Gastroesophageal sphincter (tissue), 3 donors: ENCODE data around the gene MYCL.

Experiments
- EP300 ChIP-seq: sonication (generic); formaldehyde crosslinking; IDR thresholded peaks from one replicate; pipeline ENCODE4 v1.6.1; 2017; ENCODE audit warnings: antibody characterized with exemption, mild to moderate bottlenecking
- POLR2A ChIP-seq, 2 donors: fragments of 450-650 bp; IDR thresholded peaks; one replicate each; pipeline ENCODE4 v1.6.1; 2017; ENCODE audit warnings: antibody characterized with exemption in 2 of 2, mild to moderate bottlenecking in 2 of 2, moderate library complexity in 1 of 2
- POLR2AphosphoS5 ChIP-seq: sonication (generic); formaldehyde crosslinking; IDR thresholded peaks from one replicate; pipeline ENCODE4 v1.6.1; 2017; ENCODE audit warnings: antibody characterized with exemption
- TF ChIP-seq, protein P1 (sequence below), 4 experiments: fragments of 200-600 bp in 2 of 4; fragments of 450-650 bp in 2 of 4; sonication (generic) in 1 of 4; IDR thresholded peaks; one replicate each; pipeline ENCODE4 v1.5.1; 2017 to 2019; ENCODE audit warnings: antibody characterized with exemption in 4 of 4, mild to moderate bottlenecking in 2 of 4, moderate library complexity in 2 of 4

DNA sequence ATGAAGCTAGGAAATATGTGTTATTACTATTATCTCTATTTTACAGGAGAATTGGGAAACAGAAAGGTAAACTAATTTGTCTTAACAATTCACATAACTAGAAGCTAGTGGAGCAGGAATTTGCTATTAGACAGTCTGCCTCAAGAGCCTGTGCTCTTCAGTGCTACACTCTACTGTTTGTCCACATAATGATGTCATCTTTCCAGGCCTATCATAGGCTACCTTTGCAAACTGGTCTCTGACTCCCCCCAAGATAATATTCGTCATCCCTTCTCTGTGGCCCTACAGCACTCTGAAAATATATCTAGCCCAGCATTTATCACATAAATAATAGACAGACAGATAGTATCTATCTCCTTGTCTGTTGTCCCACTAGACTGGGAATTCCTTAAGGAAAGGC lies 52.5 kb downstream of the MYCL start:
- TF ChIP-seq POLR2A (IDR thresholded peaks at IDR 0.05) (no peak), POLR2AphosphoS5 (no peak), EP300 (no peak)
- TF ChIP-seq, protein P1, sequence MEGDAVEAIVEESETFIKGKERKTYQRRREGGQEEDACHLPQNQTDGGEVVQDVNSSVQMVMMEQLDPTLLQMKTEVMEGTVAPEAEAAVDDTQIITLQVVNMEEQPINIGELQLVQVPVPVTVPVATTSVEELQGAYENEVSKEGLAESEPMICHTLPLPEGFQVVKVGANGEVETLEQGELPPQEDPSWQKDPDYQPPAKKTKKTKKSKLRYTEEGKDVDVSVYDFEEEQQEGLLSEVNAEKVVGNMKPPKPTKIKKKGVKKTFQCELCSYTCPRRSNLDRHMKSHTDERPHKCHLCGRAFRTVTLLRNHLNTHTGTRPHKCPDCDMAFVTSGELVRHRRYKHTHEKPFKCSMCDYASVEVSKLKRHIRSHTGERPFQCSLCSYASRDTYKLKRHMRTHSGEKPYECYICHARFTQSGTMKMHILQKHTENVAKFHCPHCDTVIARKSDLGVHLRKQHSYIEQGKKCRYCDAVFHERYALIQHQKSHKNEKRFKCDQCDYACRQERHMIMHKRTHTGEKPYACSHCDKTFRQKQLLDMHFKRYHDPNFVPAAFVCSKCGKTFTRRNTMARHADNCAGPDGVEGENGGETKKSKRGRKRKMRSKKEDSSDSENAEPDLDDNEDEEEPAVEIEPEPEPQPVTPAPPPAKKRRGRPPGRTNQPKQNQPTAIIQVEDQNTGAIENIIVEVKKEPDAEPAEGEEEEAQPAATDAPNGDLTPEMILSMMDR (IDR thresholded peaks at IDR 0.05) = no peak
